ENCODE data around the gene SLC12A7.

SLC12A7 gene

GRCh38 chr5:1058988-1059883 is 52.6 kb downstream of the SLC12A7 start:
- no peak for DNase-seq

- no peak for DNase-seq
Observed at GRCh38 chr5:1058083-1058945, 53.5 kb downstream of the SLC12A7 start.

- no peak for DNase-seq
Observed at GRCh38 chr5:1057485-1058082, 54.3 kb downstream of the SLC12A7 start.

DNA sequence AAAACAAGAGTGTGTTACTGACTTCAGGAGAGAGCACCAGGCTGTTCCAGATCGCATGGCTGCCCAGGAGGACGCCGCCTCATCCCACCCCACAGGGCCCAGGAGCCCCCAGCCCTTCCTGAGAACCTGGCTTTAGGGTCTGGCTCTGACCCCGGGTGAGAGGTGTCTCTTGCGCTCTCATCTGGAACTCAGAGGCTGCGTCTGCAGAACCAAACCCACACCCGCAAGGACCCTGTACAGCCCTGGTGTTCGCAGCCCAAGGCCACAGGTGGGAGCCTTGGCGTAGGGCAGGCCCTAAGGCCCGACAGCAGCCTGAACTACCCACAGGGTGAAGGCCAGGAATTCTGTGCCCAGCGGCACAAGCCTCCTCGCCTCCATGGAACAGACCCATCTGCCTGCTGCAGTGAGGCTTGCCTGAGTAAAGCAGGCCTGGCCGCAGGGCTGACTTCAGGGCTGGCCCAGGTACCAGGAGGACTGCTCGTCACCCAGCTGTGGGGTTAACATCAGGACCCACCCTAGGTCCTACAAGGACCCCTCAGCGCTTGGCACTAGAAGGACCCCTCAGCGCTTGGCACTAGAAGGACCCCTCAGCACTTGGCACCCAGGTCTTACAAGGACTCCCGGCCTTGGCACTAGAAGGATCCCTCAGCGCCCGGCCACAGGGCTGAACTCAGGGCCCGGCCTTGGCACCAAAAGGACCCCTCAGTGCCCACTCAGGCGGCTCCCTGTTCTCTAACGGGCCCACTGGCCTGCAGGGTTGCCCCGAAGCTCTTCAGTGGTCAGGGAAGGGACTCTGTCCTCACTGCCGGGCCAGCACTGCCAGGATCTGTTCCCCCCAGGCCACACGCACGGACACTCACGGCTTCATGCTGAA is 55.0 kb downstream of the SLC12A7 start:
- DNase-seq, result no peak

DNA sequence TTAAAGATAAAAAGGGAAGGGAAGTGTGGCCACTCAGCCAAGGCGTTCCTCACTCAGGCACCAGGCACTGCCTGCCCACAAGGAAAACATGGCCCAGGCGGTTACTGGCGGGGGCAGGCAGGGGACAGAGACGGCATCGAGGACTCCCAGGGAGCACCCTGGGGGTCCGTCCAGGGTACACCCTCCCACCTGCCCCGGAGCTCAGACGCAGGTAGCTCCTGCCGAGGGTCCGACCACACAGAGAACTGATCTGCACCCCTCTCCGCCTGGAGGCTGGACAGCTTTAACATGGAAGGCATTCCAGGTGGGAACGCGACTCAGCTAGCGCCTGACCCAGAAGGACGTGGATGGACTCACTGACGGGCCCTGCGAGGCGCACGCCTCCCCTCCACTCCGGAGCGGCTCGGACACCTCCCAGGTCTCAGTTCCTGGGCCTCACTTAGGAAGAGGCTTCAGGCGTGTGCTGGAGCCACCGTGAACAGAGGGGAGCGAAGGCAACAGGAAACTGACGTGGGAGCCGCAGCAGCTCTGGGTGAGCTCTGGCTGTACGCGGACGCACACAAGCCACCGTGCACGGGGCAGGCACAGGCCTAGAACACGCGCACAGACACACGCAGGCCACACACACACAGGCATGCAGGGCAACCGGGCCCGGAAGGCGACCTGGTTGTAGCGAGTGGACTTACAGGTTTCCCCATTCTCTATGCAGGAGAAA is 55.8 kb downstream of the SLC12A7 start:
- no peak for DNase-seq

GRCh38 chr5:1054799-1055775 is 56.8 kb downstream of the SLC12A7 start:
- DNase-seq, result no peak

- DNase-seq, result no peak
Observed at GRCh38 chr5:1054018-1054798, 57.7 kb downstream of the SLC12A7 start.

DNA sequence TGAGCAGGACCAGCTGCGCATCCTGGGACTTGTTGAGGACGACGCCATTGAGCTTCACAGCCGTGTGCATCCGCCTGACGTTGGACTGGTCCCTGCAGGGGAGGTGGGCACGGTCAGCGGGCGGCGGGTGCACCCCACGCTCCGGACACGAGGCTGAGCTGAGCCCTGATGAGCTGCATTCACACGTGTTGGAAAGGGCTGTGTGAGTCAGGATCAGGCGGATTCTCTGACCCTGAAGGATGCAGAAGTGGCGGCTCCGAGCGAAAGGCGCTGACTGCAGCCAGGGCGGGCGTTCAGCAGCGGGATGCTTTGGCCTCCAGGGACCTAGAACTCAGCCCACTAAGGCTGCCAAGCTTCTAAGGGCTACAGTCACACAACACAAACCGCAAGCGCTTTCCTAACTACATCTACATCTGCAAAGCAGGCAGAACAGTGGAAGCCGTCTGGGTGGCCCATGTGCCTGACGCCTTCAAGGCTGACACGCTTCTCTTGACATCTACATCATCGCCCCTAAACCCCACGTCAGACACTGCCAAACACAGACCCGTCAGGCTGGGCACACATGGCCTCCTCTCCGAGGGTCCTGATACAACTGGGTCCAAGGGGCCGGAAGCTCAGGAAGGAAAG is 58.4 kb downstream of the SLC12A7 start:
- DNase-seq, result no peak

GRCh38 chr5:1052641-1053390 is 59.0 kb downstream of the SLC12A7 start:
- no peak for DNase-seq

- DNase-seq, result no peak
Observed at GRCh38 chr5:1052076-1052475, 59.8 kb downstream of the SLC12A7 start.

- no peak for DNase-seq
Observed at GRCh38 chr5:1051366-1051720, 60.5 kb downstream of the SLC12A7 start.

GRCh38 chr5:1050423-1051365 is 61.2 kb downstream of the SLC12A7 start:
- DNase-seq, result no peak

DNA sequence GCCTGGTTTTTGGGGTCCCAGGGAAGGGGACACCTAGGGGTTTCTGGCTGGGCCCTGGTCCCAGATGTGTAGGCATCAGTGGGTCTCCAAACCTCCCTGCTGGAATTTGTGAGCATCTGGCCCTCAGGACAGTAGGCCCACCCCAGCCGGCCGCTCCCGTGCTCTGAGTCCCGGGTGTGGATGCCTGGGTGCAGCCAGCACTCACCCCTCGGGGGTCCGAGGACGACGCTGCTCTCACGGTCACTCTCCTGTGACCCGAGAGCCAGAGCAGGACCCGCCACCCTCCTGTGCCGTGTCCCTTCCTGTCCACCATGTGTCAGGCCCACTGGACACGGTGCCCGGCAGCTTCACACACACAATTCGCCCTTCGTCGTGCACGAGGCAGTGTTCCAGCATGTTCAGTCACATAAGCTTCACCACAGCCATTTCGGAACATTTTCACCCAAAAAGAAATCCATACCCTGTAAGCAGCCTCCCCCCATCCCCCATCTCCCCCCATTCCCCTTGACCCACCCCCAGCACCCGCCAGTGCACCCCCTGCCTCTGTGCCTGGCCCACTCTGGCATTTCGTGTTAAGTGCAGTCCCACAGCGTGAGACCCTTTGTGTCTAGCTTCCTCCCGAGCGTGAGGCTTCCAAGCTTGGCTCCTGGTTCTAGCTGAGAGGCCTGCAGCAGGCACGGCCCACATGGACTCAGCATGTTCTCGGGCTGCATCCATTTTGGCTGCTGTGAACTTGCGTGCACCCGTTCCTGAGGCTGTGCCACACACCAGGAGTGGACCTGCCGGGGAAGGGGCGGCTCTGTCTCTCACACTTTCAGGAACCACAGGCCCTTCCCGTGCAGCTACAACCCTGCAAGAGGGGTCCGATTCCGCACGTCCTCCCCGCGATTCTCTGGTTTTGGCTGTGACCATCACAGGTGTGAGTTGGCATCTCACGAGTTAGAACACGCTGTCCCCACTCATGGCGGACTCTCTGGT is 62.7 kb downstream of the SLC12A7 start:
- no peak for DNase-seq

GRCh38 chr5:1048162-1048721 is 63.6 kb downstream of the SLC12A7 start:
- DNase-seq, result no peak

- DNase-seq, result no peak
Observed at GRCh38 chr5:1047332-1047965, 64.4 kb downstream of the SLC12A7 start.
